Fibroblast of lung (primary cell): Measurements from ENCODE around the gene DNAJB4. TPM values are rescaled to one million over a fixed set of nuclear protein-coding genes. Genes with fewer than 3 reads are reported as not detected.

ENCODE experiments used
- DNase-seq, 2 donors: peaks; one replicate each; pipeline versions ENCODE4 v3.0.0 to v3.0.0-alpha.2; 2010; ENCODE audit warnings: low read depth in 2 of 2
- H2AFZ ChIP-seq: 2 replicates; pipeline ENCODE4 v1.5.1; 2012; ENCODE audit warnings: low read length, control low read depth, inconsistent platforms
- H3K27ac ChIP-seq: 2 replicates; pipeline ENCODE4 v1.5.1; 2011; ENCODE audit warnings: low read length, control low read depth; ENCODE audit not compliant: insufficient read depth
- H3K27me3 ChIP-seq: 2 replicates; pipeline ENCODE4 v1.5.1; 2011; ENCODE audit warnings: mild to moderate bottlenecking, low read length; ENCODE audit not compliant: control insufficient read depth, insufficient read depth
- H3K36me3 ChIP-seq: 2 replicates; pipeline ENCODE4 v1.5.1; 2011; ENCODE audit warnings: low read length; ENCODE audit not compliant: control insufficient read depth, insufficient read depth
- H3K4me1 ChIP-seq: 2 replicates; pipeline ENCODE4 v1.5.1; 2011; ENCODE audit warnings: low read length; ENCODE audit not compliant: control insufficient read depth, insufficient read depth; ENCODE audit errors: extremely low read depth
- H3K4me2 ChIP-seq: 2 replicates; pipeline ENCODE4 v1.5.1; 2011; ENCODE audit warnings: low read length, control low read depth; ENCODE audit not compliant: insufficient read depth; ENCODE audit errors: extremely low read depth
- H3K4me3 ChIP-seq, 4 experiments: fragments of 200-600 bp in 1 of 4; sonication (generic) in 1 of 4; replicated peaks in 1 of 4; 2 replicates each; pipeline ENCODE4 v1.5.1; 2011 to 2016; ENCODE audit warnings: low read length in 4 of 4, low read depth in 3 of 4, mild to moderate bottlenecking in 3 of 4, control low read depth in 2 of 4, inconsistent platforms in 1 of 4, mixed read lengths in 1 of 4; ENCODE audit not compliant: insufficient read depth in 1 of 4; ENCODE audit errors: control extremely low read depth in 1 of 4
- H3K79me2 ChIP-seq: 2 replicates; pipeline ENCODE4 v1.5.1; 2012; ENCODE audit warnings: mild to moderate bottlenecking, low read length, inconsistent platforms; ENCODE audit not compliant: control insufficient read depth, insufficient read depth
- H3K9ac ChIP-seq: 2 replicates; pipeline ENCODE4 v1.5.1; 2011; ENCODE audit warnings: mild to moderate bottlenecking, low read length, control low read depth; ENCODE audit not compliant: insufficient read depth
- H3K9me3 ChIP-seq: 2 replicates; pipeline ENCODE4 v1.5.1; 2012; ENCODE audit warnings: low read depth, low read length; ENCODE audit not compliant: control insufficient read depth, insufficient read depth
- H4K20me1 ChIP-seq: 2 replicates; pipeline ENCODE4 v1.5.1; 2011; ENCODE audit warnings: low read length; ENCODE audit not compliant: control insufficient read depth, insufficient read depth; ENCODE audit errors: extremely low read depth
- EZH2 ChIP-seq: IDR thresholded peaks from 2 replicates; pipeline ENCODE4 v1.5.1; 2012; ENCODE audit warnings: low read length, control low read depth, mild to moderate bottlenecking; ENCODE audit errors: missing control alignments
- polyA plus RNA-seq, 2 donors: library from polyadenylated mRNA; depleted of rRNA in 1 of 2; stranded (reverse) in 1 of 2; unstranded in 1 of 2; fragments of >200 nt; gene quantifications; 2 replicates each; pipeline ENCODE4 v1.2.1, GENCODE V29; 2011 to 2012; ENCODE audit warnings: missing spikeins in 1 of 2
- total RNA-seq: library from RNA; depleted of rRNA; stranded (reverse); fragments of >200 nt; gene quantifications from 2 replicates; pipeline ENCODE4 v1.2.1, GENCODE V29; 2014
- TF ChIP-seq, protein P1 (sequence below), 2 donors: IDR thresholded peaks in 1 of 2; conservative IDR thresholded peaks in 1 of 2; 1 replicate in 1 of 2; 2 replicates in 1 of 2; pipeline ENCODE4 v1.5.1; 2011 to 2012; ENCODE audit warnings: low read length in 2 of 2, control low read depth in 1 of 2, inconsistent platforms in 1 of 2, low read depth in 1 of 2, mild to moderate bottlenecking in 1 of 2

The DNAJB4 gene
- total and polyA plus RNA-seq, 2 donors (not counting 1 experiment from before 2014, with no cell fraction given) = 52.0 to 78.7 TPM

DNA sequence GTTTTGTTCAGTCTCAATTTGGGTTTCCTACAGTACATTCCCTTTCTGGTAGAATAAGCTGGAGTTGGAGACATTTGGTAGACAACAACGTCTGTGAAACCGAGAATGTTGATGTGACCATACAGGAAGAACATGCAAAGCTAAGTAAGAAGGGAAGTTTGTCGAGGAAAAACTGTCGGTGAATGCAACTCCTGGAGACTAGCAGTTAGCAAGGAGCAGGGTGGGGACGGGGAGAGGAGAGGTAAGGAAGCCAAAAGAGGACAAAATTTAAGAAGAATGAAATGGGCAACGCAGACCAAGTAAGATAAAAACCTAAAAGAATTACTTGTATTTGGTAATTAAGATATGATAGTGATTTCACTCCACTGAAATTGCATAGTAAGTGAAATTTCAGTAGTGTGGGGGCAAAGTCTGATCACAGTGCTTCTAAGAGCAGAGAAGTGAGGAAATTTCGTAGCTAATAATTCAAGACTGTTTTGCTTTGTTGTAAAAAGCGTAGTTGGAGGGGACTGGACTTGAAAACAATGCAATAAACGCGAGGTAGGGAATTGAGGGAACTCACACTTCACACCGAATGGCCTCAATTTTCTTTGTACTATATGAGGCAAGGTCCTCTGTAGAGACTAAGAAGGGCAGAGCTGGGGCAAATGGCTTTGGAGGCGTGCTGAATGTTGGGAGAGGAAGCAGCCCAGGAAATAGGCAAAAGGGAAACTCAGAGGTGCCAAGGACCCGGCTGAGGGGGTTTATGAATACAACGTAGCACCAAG lies 40.2 kb downstream of the DNAJB4 start:
- H2AFZ ChIP-seq = no peak overlapping the region
- no peak for DNase-seq
- no peaks in the 10 kb centered on the region for H4K20me1 ChIP-seq
- no peaks in the 10 kb centered on the region for H3K27me3 ChIP-seq
- no peaks in the 10 kb centered on the region for H3K9me3 ChIP-seq
- H3K4me1 ChIP-seq = no peaks in the 10 kb centered on the region
- H3K79me2 ChIP-seq = no peaks in the 10 kb centered on the region
- H3K36me3 ChIP-seq = no peaks in the 10 kb centered on the region
- H3K4me2 ChIP-seq = no peak overlapping the region
- H3K4me3 ChIP-seq = peak overlapping the region in 1 of 4 experiments; percentile 48
- TF ChIP-seq EZH2 = peak; percentile 15
- TF ChIP-seq, protein P1, sequence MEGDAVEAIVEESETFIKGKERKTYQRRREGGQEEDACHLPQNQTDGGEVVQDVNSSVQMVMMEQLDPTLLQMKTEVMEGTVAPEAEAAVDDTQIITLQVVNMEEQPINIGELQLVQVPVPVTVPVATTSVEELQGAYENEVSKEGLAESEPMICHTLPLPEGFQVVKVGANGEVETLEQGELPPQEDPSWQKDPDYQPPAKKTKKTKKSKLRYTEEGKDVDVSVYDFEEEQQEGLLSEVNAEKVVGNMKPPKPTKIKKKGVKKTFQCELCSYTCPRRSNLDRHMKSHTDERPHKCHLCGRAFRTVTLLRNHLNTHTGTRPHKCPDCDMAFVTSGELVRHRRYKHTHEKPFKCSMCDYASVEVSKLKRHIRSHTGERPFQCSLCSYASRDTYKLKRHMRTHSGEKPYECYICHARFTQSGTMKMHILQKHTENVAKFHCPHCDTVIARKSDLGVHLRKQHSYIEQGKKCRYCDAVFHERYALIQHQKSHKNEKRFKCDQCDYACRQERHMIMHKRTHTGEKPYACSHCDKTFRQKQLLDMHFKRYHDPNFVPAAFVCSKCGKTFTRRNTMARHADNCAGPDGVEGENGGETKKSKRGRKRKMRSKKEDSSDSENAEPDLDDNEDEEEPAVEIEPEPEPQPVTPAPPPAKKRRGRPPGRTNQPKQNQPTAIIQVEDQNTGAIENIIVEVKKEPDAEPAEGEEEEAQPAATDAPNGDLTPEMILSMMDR (conservative IDR thresholded peaks at IDR 0.05 in 1 of 2, IDR thresholded peaks at IDR 0.05 in 1 of 2; ENCODE audit: low read depth in 1 of 2, low read length in 2 of 2) = no peak
- H3K9ac ChIP-seq = no peak overlapping the region
- no peak overlapping the region for H3K27ac ChIP-seq

DNA sequence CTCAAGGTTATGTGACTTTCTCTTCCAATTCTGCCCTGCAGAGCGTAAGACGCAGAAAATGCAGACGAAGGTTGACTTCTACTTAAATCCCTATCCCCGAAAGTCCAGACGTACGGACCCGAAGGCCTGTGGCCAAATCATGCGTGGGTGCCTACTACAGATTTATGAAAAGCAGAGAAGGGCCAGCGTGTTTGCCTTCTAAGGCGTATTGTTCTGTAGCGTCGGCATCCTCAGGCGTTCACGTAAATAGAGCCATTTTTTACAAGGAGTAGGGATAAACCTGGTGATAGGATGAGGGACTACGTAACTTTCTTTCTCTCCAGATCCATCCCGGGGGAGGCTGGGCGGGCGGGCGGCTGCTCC lies 40.8 kb downstream of the DNAJB4 start:
- Histone ChIP-seq H3K79me2 (no peaks in the 10 kb centered on the region), H3K4me1 (no peaks in the 10 kb centered on the region), H3K4me3 (peak overlapping the region; percentile 39 to 64 (median 45)), H3K4me2 (peak overlapping the region; percentile 90), H3K9me3 (no peaks in the 10 kb centered on the region), H3K27ac (no peak overlapping the region), H4K20me1 (no peaks in the 10 kb centered on the region), H3K27me3 (no peaks in the 10 kb centered on the region), H3K9ac (no peak overlapping the region), H3K36me3 (no peaks in the 10 kb centered on the region), H2AFZ (no peak overlapping the region)
- TF ChIP-seq, protein P1 (conservative IDR thresholded peaks at IDR 0.05 in 1 of 2, IDR thresholded peaks at IDR 0.05 in 1 of 2; ENCODE audit: low read depth in 1 of 2, low read length in 2 of 2) = no peak
- TF ChIP-seq EZH2 = no peak
- no peak for DNase-seq

DNA sequence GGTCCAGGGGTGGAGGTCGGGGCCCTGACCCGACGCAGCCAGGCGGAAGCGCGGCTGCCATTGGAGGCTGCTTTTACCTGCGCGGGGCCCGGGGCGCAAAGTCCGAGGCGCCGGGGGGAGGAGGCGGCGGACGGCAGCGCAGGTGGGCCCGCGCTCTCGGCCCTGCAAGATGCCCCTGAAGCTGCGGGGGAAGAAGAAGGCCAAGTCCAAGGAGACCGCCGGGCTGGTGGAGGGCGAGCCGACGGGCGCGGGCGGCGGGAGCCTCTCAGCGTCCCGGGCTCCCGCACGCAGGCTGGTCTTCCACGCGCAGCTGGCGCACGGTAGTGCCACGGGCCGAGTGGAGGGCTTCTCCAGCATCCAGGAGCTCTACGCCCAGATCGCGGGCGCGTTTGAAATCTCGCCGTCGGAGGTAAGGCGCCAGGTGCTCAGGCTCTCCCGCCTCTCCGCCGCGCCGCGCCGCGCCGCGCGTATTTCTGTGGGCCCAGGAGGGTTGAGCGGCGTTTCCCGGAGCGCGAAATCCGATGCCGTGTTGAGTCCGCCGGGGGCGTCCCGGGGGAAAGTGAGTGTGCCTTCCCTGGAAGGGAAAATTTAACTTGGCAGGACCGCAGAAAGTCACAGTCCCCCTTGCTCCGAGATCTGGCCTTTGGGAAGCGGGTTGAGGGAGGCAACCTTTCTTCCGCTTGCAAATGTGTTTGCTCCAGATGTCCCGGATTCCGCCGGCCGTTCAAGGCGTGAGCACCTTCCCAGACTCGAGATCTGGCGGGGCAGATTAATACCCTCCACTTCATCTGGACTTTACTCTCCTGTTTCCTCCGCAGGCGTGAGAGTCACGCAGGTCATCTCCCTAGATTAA lies 41.4 kb downstream of the DNAJB4 start, which contains the start of gene GIPC2:
Gene GIPC2 (plus strand): TSS at position 41 of the 853 bp plus-strand sequence. CDS start 129 bp downstream, at position 170.
- Histone ChIP-seq H3K27ac (no peak within 1 kb of the TSS), H3K36me3 (no peaks in the 10 kb centered on the region), H3K4me1 (no peaks in the 10 kb centered on the region), H3K4me3 (peak within 1 kb of the TSS; percentile 39 to 64 (median 53)), H4K20me1 (no peaks in the 10 kb centered on the region), H2AFZ (peak within 1 kb of the TSS; percentile 73), H3K4me2 (peak within 1 kb of the TSS; percentile 90), H3K27me3 (no peaks in the 10 kb centered on the region), H3K9ac (peak within 1 kb of the TSS; percentile 45), H3K79me2 (no peaks in the 10 kb centered on the region), H3K9me3 (no peaks in the 10 kb centered on the region)
- TF ChIP-seq EZH2 = no peak
- TF ChIP-seq, protein P1 (conservative IDR thresholded peaks at IDR 0.05 in 1 of 2, IDR thresholded peaks at IDR 0.05 in 1 of 2; ENCODE audit: low read depth in 1 of 2, low read length in 2 of 2) = no peak
- peak; percentile 34 to 43 for DNase-seq
